Heart left ventricle (tissue), 16 donors: Measurements from ENCODE around the gene TNRC6B. TPM values are rescaled to one million over a fixed set of nuclear protein-coding genes. Genes with fewer than 3 reads are reported as not detected.
A peak's percentile ranks its signal among the peaks of the same experiment; 100 is the strongest.

Source experiments
- ATAC-seq, 4 donors: fragments of 200-7000 bp; cut with Tn5 transposase; one replicate each; pipeline ENCODE4 v1.9.1; 2020 to 2022; ENCODE audit warnings: moderate library complexity in 4 of 4, mild to moderate bottlenecking in 3 of 4, moderate number of reproducible peaks in 1 of 4
- DNase-seq, 5 donors: peaks; one replicate each; pipeline ENCODE4 v3.0.0-alpha.2; 2020
- H3K27ac ChIP-seq, 12 donors: fragments of 200-600 bp; sonication (generic) in 4 of 12; one replicate each; pipeline versions ENCODE4 v1.5.0 to v1.8.0; 2016 to 2022; ENCODE audit warnings: mild to moderate bottlenecking in 2 of 12
- H3K27me3 ChIP-seq, 9 donors: fragments of 200-600 bp; sonication (generic) in 2 of 9; one replicate each; pipeline versions ENCODE4 v1.5.1 to v1.8.0; 2016 to 2022; ENCODE audit warnings: mild to moderate bottlenecking in 3 of 9
- H3K36me3 ChIP-seq, 9 donors: fragments of 200-600 bp; sonication (generic) in 2 of 9; one replicate each; pipeline versions ENCODE4 v1.5.0 to v1.8.0; 2018 to 2022; ENCODE audit warnings: mild to moderate bottlenecking in 2 of 9
- H3K4me1 ChIP-seq, 12 donors: fragments of 200-600 bp; sonication (generic) in 4 of 12; one replicate each; pipeline versions ENCODE4 v1.5.0 to v1.8.0; 2016 to 2022; ENCODE audit warnings: mild to moderate bottlenecking in 3 of 12
- H3K4me3 ChIP-seq, 12 donors: fragments of 200-600 bp; sonication (generic) in 4 of 12; one replicate each; pipeline versions ENCODE4 v1.5.0 to v1.8.0; 2017 to 2022; ENCODE audit warnings: mild to moderate bottlenecking in 9 of 12, moderate library complexity in 4 of 12
- H3K9me3 ChIP-seq, 12 donors: fragments of 200-600 bp; sonication (generic) in 4 of 12; one replicate each; pipeline versions ENCODE4 v1.5.0 to v1.8.0; 2016 to 2022; ENCODE audit warnings: mild to moderate bottlenecking in 1 of 12
- CTCF ChIP-seq, 12 donors: fragments of 200-600 bp; sonication (generic) in 4 of 12; IDR thresholded peaks; one replicate each; pipeline versions ENCODE4 v1.5.0 to v1.8.0; 2018 to 2022; ENCODE audit warnings: antibody characterized with exemption in 12 of 12, mild to moderate bottlenecking in 5 of 12
- POLR2A ChIP-seq, 2 donors: fragments of 450-650 bp; IDR thresholded peaks; one replicate each; pipeline ENCODE4 v1.6.1; 2017; ENCODE audit warnings: antibody characterized with exemption in 2 of 2, mild to moderate bottlenecking in 2 of 2, moderate library complexity in 2 of 2
- WGBS, 4 donors: extraction: QIAGEN DNeasy Blood & Tissue Kit in 2 of 4; methylation state at CpG; one replicate each; pipeline versions ENCODE4 v1.1.5 to v1.1.7; 2013 to 2018; 5-methylcytosine and 5-hydroxymethylcytosine counted together
- intact Hi-C, 10 donors: fragments of 100-400 bp; cut with DNase I; formaldehyde crosslinking; loops; one replicate each; pipeline versions ENCODE4 v1.11.1 to v1.14.2; 2022
- polyA plus RNA-seq, 2 donors: library from polyadenylated mRNA; stranded (reverse); fragments of 200-250 nt; gene quantifications; one replicate each; pipeline ENCODE4 v1.2.3, GENCODE V29; 2013
- total RNA-seq, 9 donors: library from RNA; depleted of rRNA in 2 of 9; stranded (reverse); fragments of >200 nt in 2 of 9; fragmentation: NEBNext Ultra II Directional in 3 of 9; extraction: Animal tissue kit (Norgen Biotek cat#: 25700) in 3 of 9; gene quantifications; one replicate each; pipeline versions ENCODE4 v1.1.0 to v1.2.4, GENCODE V29; 2016 to 2023
- donor health status: ischemic (EF 13 %, LVEDD 7.1; RV severe dilation, severe dysfunction).
- donor health status: healthy with polysubstance abuse.
- donor health status: DM: no; HTN: yes; CAD: no.
- donor health status: DM: no; HTN: no; CAD: no.
- donor health status: ischemic (EF 25% LVEDD 6.9; RV normal size, moderate dysfunction).
- donor health status: ischemic (EF 25% LVEDD 5.7; RV mildly dilated, moderate dysfunction).
- donor health status: healthy.
- donor health status: DM: yes; HTN: yes; CAD: no.
- donor health status: ischemic (EF 35%, LVEDD 5.7; RV mildly dilated, moderate dysfunction).
- donor health status: nonischemic (EF 11% LVEDD 7.7; RV severe dilation, severe dysfunction).
- donor health status: DM: yes; HTN: yes; CAD: no.
- donor health status: PGD.
- donor health status: ischemic (EF 29% LVEDD 5.4; RV normal size, mild dysfunction).
- donor health status: nonischemic (EF 23%, LVEDD 6.1; RV moderate dilation, normal function).

The TNRC6B gene
- total and polyA plus RNA-seq, 11 donors, result 13.2 to 62.4 (median 39.3) TPM

GRCh38 chr22:40240160-40240559, 62.4 kb downstream of the TNRC6B start:
- ATAC-seq, result no peak

GRCh38 chr22:40240686-40241085, 63.0 kb downstream of the TNRC6B start:
- peaks cover 6 to 88% (median 48%) of the 10 kb centered on the region in 12 donors for H3K4me1 ChIP-seq
- no peaks in the 10 kb centered on the region for H3K27me3 ChIP-seq
- TF ChIP-seq CTCF (IDR thresholded peaks at IDR 0.05), result no peak
- no peak for TF ChIP-seq POLR2A (IDR thresholded peaks at IDR 0.05)
- H3K27ac ChIP-seq, result peak overlapping the region in 1 of 12 donors; percentile 34
- H3K36me3 ChIP-seq, result peaks cover 0 to 3% (median under 1%) of the 10 kb centered on the region in 9 donors
- intact Hi-C loops, result no loop called here
- no peak for ATAC-seq
- H3K9me3 ChIP-seq, result no peaks in the 10 kb centered on the region
- H3K4me3 ChIP-seq, result no peak overlapping the region
- no peak for DNase-seq

More at GRCh38 chr22:40240160-40240559, 62.4 kb downstream of the TNRC6B start:
- no peak for DNase-seq
- Histone ChIP-seq H3K27ac (peak overlapping the region in 1 of 12 donors; percentile 13), H3K9me3 (no peaks in the 10 kb centered on the region), H3K27me3 (no peaks in the 10 kb centered on the region), H3K4me3 (no peak overlapping the region), H3K4me1 (peaks cover 6 to 93% (median 54%) of the 10 kb centered on the region in 12 donors), H3K36me3 (peaks cover 0 to 3% (median 0%) of the 10 kb centered on the region in 9 donors)
- WGBS, 4 donors, result 66 to 78% (median 71%) methylated on average over 3 of the region's 3 CpGs
- intact Hi-C loops, result no loop called here
- no peak for TF ChIP-seq CTCF (IDR thresholded peaks at IDR 0.05)
- TF ChIP-seq POLR2A (IDR thresholded peaks at IDR 0.05), result no peak

- peaks cover 0 to 7% (median 4%) of the 10 kb centered on the region in 9 donors for H3K36me3 ChIP-seq
- 75 to 78% (median 76%) methylated on average over 3 of the region's 3 CpGs for WGBS, 4 donors
- peak overlapping the region in 1 of 12 donors; percentile 34 for H3K27ac ChIP-seq
- no peaks in the 10 kb centered on the region for H3K9me3 ChIP-seq
- ATAC-seq (no peak), DNase-seq (no peak)
- TF ChIP-seq CTCF (IDR thresholded peaks at IDR 0.05) (no peak), POLR2A (IDR thresholded peaks at IDR 0.05) (no peak)
- intact Hi-C loops, result no loop called here
- H3K4me3 ChIP-seq, result no peak overlapping the region
- H3K4me1 ChIP-seq, result peaks cover 4 to 82% (median 42%) of the 10 kb centered on the region in 12 donors
- no peaks in the 10 kb centered on the region for H3K27me3 ChIP-seq
These were observed 63.6 kb downstream of the TNRC6B start for GRCh38 chr22:40241200-40241763.

- WGBS, 4 donors, result 91 to 95% (median 92%) methylated on average over 2 of the region's 2 CpGs
- Histone ChIP-seq H3K36me3 (peaks cover 0 to 29% (median 25%) of the 10 kb centered on the region in 9 donors), H3K4me3 (no peak overlapping the region), H3K27ac (peak overlapping the region in 1 of 12 donors; percentile 21), H3K27me3 (no peaks in the 10 kb centered on the region), H3K9me3 (no peaks in the 10 kb centered on the region), H3K4me1 (peaks cover 0 to 63% (median 23%) of the 10 kb centered on the region in 12 donors)
- ATAC-seq (no peak), DNase-seq (no peak)
- intact Hi-C loops, result no loop called here
- TF ChIP-seq CTCF (IDR thresholded peaks at IDR 0.05) (no peak), POLR2A (IDR thresholded peaks at IDR 0.05) (no peak)
These were observed 66.2 kb downstream of the TNRC6B start for GRCh38 chr22:40243891-40244290.
